ENCODE results near the gene KIAA0319L.
"Not testable (repeated sequence)": the region's sequence is repeated elsewhere in the genome, so short reads cannot be mapped to it uniquely, and the experiment has no call there.

The KIAA0319L gene

GRCh38 chr1:35580949-35581388 is 23.8 kb upstream of the KIAA0319L start:
- no peak for DNase-seq

- DNase-seq, result no peak
These were observed 20.1 kb upstream of the KIAA0319L start for GRCh38 chr1:35577071-35577998.

DNA sequence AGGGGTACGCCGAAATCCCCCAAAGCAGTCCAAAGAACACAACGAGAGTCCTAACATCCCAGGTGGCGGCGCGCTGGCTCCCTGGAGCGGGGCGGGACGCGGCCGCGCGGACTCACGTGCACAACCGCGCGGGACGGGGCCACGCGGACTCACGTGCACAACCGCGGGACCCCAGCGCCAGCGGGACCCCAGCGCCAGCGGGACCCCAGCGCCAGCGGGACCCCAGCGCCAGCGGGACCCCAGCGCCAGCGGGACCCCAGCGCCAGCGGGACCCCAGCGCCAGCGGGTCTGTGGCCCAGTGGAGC is 19.5 kb upstream of the KIAA0319L start:
- not testable (repeated sequence) for DNase-seq

DNA sequence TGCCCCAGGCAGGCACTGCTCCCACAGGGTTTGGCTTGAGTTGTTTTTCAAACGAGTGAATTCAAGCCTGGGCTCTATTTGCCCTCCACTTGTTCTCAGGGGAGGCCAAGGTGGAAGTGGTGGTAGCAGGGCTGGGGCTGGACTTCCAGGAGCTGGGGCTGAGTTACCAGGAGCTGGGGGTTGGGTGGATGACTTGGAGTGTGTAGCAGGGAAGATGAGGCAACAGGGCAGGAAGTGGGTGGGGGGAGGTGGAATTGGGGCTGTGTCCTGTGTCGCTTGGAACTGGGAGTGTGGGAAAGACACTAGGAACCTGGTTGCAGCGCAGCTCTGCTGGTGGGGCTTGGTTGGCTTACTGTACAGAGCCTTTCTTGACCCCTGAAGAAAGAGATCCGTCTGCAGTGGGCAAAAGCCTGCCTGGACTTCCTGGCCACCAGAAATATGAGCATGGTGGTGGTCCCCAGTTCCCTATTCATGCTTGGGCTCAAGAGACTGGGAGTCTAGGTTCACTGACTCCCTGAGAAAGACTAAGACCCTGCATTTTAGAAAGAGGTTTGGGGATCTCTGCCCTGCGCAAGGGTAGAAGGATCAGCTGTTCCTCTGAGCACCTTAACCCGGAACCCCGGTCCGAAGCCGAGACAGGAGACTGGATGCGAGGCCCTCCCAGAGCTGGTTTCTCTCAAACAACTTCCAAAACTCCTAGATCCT is 19.0 kb upstream of the KIAA0319L start:
- DNase-seq, result no peak

- no peak for DNase-seq
These were observed 18.3 kb upstream of the KIAA0319L start for GRCh38 chr1:35575416-35575958.

- no peak for DNase-seq
These were observed 17.6 kb upstream of the KIAA0319L start for GRCh38 chr1:35574655-35575415.

- DNase-seq, result no peak
These were observed 17.0 kb upstream of the KIAA0319L start for GRCh38 chr1:35574125-35574654.

DNA sequence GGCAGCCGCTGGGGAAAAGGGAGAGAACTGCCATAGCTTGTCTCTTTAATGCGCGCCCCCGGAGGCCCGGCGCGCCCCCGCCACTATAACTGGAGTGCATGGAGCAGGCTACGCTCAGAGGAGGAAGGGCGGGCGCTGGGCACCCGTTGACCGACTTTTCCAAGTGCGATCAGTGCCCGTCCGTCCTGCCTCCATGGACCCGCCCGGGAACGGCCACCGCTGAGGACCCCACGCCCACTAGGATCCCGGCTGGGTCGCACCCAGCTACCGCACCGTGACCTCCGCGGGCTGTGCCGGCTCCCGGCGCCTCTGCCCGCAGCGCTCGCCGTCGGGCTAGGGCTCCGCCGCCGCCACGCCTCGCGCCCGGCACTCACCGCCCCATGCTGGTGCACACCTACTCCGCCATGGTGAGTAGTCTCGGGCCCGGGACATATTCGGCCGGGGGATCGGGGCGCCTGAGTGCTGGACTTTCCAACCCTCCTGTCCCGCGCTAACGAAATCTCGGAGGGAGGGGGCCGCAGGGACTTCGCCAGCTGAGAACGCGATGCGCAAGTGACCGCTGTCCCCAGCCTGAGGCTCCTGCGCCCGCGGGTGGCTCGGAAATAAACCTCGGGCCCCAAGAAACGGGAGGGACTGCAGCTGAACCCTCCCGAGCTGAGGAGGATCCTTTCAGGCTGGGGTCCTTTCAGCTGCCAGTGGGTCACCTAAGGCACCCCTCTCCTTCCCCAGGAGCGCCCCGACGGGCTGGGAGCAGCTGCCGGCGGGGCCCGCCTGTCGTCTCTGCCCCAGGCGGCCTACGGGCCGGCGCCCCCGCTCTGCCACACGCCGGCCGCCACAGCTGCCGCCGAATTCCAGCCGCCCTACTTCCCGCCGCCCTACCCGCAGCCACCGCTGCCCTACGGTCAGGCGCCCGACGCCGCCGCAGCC is 16.3 kb upstream of the KIAA0319L start, which contains the start of gene TFAP2E:
Gene TFAP2E, plus strand, starts transcription at position 117 of the 927 bp plus-strand sequence. Its CDS starts 264 bp downstream, at position 381.
- DNase-seq, result no peak

GRCh38 chr1:35572296-35572695 is 15.1 kb upstream of the KIAA0319L start:
- DNase-seq, result no peak

GRCh38 chr1:35571263-35571662 is 14.1 kb upstream of the KIAA0319L start:
- DNase-seq, result no peak

DNA sequence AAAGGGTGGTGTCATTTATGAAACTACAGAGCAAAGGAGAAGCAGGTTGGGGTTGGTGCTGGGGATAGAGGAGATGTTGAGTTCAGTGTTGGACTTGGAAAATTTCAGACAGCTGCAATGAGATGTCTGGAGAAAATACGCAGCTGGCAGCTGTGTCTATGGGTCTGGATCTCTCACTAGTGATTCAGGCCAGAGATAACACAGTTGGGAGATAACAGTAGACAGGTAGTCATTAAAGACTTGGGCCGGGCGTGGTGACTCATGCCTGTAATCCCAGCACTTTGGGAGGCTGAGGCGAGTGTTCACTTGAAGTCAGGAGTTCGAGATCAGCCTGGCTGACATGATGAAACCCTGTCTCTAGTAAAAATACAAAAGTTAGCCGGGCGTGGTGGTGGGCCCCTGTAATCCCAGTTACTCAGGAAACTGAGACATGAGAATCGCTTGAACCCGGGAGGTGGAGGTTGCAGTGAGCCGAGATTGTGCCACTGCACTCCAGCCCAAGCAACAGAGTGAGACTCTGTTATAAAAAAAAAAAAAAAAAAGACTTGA is 13.5 kb upstream of the KIAA0319L start:
- no peak for DNase-seq

DNA sequence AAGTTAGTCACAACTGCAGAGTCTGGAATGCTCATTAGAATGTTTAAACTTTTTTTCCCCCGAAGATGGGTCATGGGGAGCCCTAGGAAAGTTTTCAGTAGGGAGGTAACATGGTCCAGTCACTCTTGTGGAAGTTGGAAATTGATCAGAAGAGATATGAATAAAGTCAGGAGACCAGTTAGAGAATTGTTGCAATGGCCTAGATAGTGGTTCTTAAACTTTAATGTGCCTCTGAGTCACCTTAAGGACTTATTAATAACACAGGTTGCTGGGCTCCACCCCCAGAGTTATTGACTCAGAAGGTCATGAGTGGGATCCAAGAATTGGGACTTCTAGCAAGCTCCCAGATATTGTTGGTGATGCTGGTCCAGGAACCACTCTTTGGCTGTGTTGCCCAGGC is 12.7 kb upstream of the KIAA0319L start:
- DNase-seq, result no peak

- peak; percentile 39 for DNase-seq
These were observed 11.8 kb upstream of the KIAA0319L start for GRCh38 chr1:35568975-35569395.

- DNase-seq, result no peak
These were observed 10.8 kb upstream of the KIAA0319L start for GRCh38 chr1:35567947-35568558.

- no peak for DNase-seq
These were observed 8.5 kb upstream of the KIAA0319L start for GRCh38 chr1:35565742-35566133.

DNA sequence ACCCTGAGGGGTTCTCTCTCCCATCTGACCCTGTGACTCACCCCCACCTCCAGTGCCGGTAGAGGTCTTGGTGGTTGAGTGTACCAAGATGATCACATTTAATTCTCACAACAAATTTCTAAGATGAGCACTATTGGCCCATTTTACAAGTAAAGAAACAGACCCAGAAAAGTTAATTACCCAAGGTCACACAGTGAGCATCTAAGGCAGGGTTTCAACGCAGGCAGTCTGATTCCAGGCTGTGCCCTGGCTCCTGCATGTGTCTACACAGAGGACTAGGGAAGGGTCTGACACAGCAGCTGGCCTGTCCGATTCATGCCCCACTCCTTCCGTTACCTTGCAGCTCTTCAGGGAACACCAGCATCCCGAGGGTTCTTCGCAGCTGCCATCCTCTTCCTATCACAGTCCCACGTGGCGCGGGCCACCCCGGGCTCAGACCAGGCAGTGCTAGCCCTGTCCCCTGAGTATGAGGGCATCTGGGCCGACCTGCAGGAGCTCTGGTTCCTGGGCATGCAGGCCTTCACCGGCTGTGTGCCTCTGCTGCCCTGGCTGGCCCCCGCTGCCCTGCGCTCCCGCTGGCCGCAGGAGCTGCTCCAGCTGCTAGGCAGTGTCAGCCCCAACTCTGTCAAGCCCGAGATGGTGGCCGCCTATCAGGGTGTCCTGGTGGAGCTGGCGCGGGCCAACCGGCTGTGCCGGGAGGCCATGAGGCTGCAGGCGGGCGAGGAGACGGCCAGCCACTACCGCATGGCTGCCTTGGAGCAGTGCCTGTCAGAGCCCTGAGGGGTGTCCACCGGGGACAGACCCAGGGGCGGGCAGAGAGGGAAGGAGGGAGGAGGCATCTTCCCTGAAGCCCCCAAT is 7.9 kb upstream of the KIAA0319L start:
- DNase-seq, result no peak

- peak; percentile 35 for DNase-seq
These were observed 7.1 kb upstream of the KIAA0319L start for GRCh38 chr1:35564037-35564883.

GRCh38 chr1:35563166-35563565 is 6.0 kb upstream of the KIAA0319L start:
- DNase-seq, result no peak

Measured in NCI-H2081 treated with DMSO at 0.1 percent for 48 hours (cell line).